HG02642 (cell line): ENCODE data around the gene LNPEP.
"Not testable (repeated sequence)": the region's sequence is repeated elsewhere in the genome, so short reads cannot be mapped to it uniquely, and the experiment has no call there.

Experiments
- ATAC-seq: cut with Tn5 transposase; IDR thresholded peaks from one replicate; pipeline ENCODE4 v1.9.1; 2021; ENCODE audit warnings: mild to moderate bottlenecking; ENCODE audit not compliant: unreplicated experiment, poor library complexity

LNPEP gene

GRCh38 chr5:97046270-97046982 lies 110.5 kb downstream of the LNPEP start:
- no peak for ATAC-seq

GRCh38 chr5:97047076-97047475 lies 111.2 kb downstream of the LNPEP start:
- ATAC-seq, result no peak

- no peak for ATAC-seq
These were observed 113.3 kb downstream of the LNPEP start for GRCh38 chr5:97049175-97049574.

- ATAC-seq, result no peak
These were observed 120.4 kb downstream of the LNPEP start for GRCh38 chr5:97056263-97056662.

- no peak for ATAC-seq
These were observed 126.2 kb downstream of the LNPEP start for GRCh38 chr5:97062046-97062445.

GRCh38 chr5:97063251-97063650 lies 127.4 kb downstream of the LNPEP start:
- ATAC-seq, result no peak

- ATAC-seq, result no peak
These were observed 129.6 kb downstream of the LNPEP start for GRCh38 chr5:97065475-97065874.

- ATAC-seq, result no peak
These were observed 131.5 kb downstream of the LNPEP start for GRCh38 chr5:97067296-97067850.

GRCh38 chr5:97070234-97070633 lies 134.4 kb downstream of the LNPEP start:
- ATAC-seq, result no peak

GRCh38 chr5:97071101-97071500 lies 135.2 kb downstream of the LNPEP start:
- no peak for ATAC-seq

GRCh38 chr5:97071993-97072392 lies 136.1 kb downstream of the LNPEP start:
- ATAC-seq, result no peak

GRCh38 chr5:97072696-97073095 lies 136.8 kb downstream of the LNPEP start:
- no peak for ATAC-seq

- ATAC-seq, result no peak
These were observed 137.5 kb downstream of the LNPEP start for GRCh38 chr5:97073420-97073819.

GRCh38 chr5:97074859-97075489 lies 139.1 kb downstream of the LNPEP start:
- no peak for ATAC-seq

- ATAC-seq, result no peak
These were observed 139.8 kb downstream of the LNPEP start for GRCh38 chr5:97075649-97076048.

- ATAC-seq, result no peak
These were observed 140.2 kb downstream of the LNPEP start for GRCh38 chr5:97076098-97076497.

- no peak for ATAC-seq
These were observed 141.4 kb downstream of the LNPEP start for GRCh38 chr5:97077246-97077645.

- ATAC-seq, result no peak
These were observed 143.3 kb downstream of the LNPEP start for GRCh38 chr5:97078958-97079743.

GRCh38 chr5:97084782-97085458 lies 149.0 kb downstream of the LNPEP start:
- ATAC-seq, result not testable (repeated sequence)

- no peak for ATAC-seq
These were observed 149.7 kb downstream of the LNPEP start for GRCh38 chr5:97085459-97086181.
